Esophagus squamous epithelium (tissue), 5 donors: Measurements from ENCODE around the gene ATP6V0A4. TPM values are rescaled to one million over a fixed set of nuclear protein-coding genes. Genes with fewer than 3 reads are reported as not detected.
"Not testable (repeated sequence)": the region's sequence is repeated elsewhere in the genome, so short reads cannot be mapped to it uniquely, and the experiment has no call there.

ENCODE experiments used
- DNase-seq: peaks from one replicate; lab custom pipeline; 2025; lab: John Stamatoyannopoulos, UW
- H3K27ac ChIP-seq, 4 donors: fragments of 200-600 bp; sonication (generic); one replicate each; pipeline ENCODE4 v1.5.1; 2016 to 2019; ENCODE audit warnings: mild to moderate bottlenecking in 1 of 4
- H3K27me3 ChIP-seq, 4 donors: fragments of 200-600 bp; sonication (generic); 1 replicate in 3 of 4; 2 replicates in 1 of 4; pipeline versions ENCODE4 v1.5.1 to v1.6.0; 2017 to 2021; ENCODE audit warnings: antibody characterized with exemption in 1 of 4
- H3K36me3 ChIP-seq, 3 donors: fragments of 200-600 bp; sonication (generic); one replicate each; pipeline ENCODE4 v1.5.1; 2016 to 2019
- H3K4me1 ChIP-seq, 3 donors: fragments of 200-600 bp; sonication (generic); one replicate each; pipeline ENCODE4 v1.5.1; 2017 to 2019
- H3K4me3 ChIP-seq, 4 donors: fragments of 200-600 bp; sonication (generic); 1 replicate in 3 of 4; 2 replicates in 1 of 4; pipeline ENCODE4 v1.5.1; 2016 to 2019; ENCODE audit warnings: mild to moderate bottlenecking in 2 of 4, moderate library complexity in 1 of 4
- H3K9me3 ChIP-seq, 3 donors: fragments of 200-600 bp; sonication (generic); one replicate each; pipeline ENCODE4 v1.5.1; 2016 to 2019
- POLR2A ChIP-seq, 4 donors: fragments of 450-650 bp; IDR thresholded peaks; one replicate each; pipeline ENCODE4 v1.6.1; 2017; ENCODE audit warnings: antibody characterized with exemption in 4 of 4, mild to moderate bottlenecking in 4 of 4, moderate library complexity in 3 of 4
- WGBS, 2 donors: methylation state at CpG; one replicate each; pipeline ENCODE4 v1.1.5; 2018; 5-methylcytosine and 5-hydroxymethylcytosine counted together
- intact Hi-C: fragments of 100-400 bp; cut with DNase I; formaldehyde crosslinking; loops from one replicate; pipeline ENCODE4 v1.15.0; 2022
- total RNA-seq, 4 donors: library from RNA; depleted of rRNA; stranded (reverse); fragments of >200 nt; gene quantifications; one replicate each; pipeline ENCODE4 v1.1.0, GENCODE V29; 2016
- TF ChIP-seq, protein P1 (sequence below), 6 experiments: fragments of 450-650 bp in 4 of 6; fragments of 200-600 bp in 2 of 6; sonication (generic) in 2 of 6; IDR thresholded peaks; one replicate each; pipeline ENCODE4 v1.5.1; 2016 to 2019; ENCODE audit warnings: antibody characterized with exemption in 6 of 6, mild to moderate bottlenecking in 4 of 6, moderate library complexity in 4 of 6
- donor health status: DM: yes; HTN: yes; CAD: no.

ATP6V0A4 gene
- total RNA-seq, 4 donors from 2014 or later = 0.95 to 11.7 (median 5.6) TPM

DNA sequence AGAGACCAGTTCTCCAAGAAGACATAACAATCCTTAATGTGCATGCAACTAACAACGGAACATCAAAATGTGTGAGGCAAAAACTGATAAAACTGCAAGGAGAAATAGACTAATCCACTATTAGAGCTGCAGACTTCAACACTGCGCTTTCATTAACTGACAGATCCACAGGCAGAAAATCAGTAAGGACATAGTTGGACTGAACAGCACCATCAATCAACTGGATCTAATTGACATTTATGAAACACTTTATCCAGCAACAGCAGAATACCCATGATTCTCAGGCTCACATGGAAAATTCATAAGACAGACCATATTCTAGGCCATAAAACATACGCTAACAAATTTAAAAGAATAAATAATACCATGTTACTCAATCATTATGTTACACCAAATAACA lies 21.6 kb upstream of the ATP6V0A4 start:
- 64 to 73% methylated on average over 3 of the region's 3 CpGs for WGBS, 2 donors
- intact Hi-C loops = no loop called here
- Histone ChIP-seq H3K9me3 (no peaks in the 10 kb centered on the region), H3K27ac (no peak overlapping the region), H3K4me3 (no peak overlapping the region), H3K4me1 (no peaks in the 10 kb centered on the region), H3K36me3 (no peaks in the 10 kb centered on the region), H3K27me3 (no peaks in the 10 kb centered on the region)
- TF ChIP-seq, protein P1, sequence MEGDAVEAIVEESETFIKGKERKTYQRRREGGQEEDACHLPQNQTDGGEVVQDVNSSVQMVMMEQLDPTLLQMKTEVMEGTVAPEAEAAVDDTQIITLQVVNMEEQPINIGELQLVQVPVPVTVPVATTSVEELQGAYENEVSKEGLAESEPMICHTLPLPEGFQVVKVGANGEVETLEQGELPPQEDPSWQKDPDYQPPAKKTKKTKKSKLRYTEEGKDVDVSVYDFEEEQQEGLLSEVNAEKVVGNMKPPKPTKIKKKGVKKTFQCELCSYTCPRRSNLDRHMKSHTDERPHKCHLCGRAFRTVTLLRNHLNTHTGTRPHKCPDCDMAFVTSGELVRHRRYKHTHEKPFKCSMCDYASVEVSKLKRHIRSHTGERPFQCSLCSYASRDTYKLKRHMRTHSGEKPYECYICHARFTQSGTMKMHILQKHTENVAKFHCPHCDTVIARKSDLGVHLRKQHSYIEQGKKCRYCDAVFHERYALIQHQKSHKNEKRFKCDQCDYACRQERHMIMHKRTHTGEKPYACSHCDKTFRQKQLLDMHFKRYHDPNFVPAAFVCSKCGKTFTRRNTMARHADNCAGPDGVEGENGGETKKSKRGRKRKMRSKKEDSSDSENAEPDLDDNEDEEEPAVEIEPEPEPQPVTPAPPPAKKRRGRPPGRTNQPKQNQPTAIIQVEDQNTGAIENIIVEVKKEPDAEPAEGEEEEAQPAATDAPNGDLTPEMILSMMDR (IDR thresholded peaks at IDR 0.05) = no peak
- TF ChIP-seq POLR2A (IDR thresholded peaks at IDR 0.05) = no peak
- no peak for DNase-seq

DNA sequence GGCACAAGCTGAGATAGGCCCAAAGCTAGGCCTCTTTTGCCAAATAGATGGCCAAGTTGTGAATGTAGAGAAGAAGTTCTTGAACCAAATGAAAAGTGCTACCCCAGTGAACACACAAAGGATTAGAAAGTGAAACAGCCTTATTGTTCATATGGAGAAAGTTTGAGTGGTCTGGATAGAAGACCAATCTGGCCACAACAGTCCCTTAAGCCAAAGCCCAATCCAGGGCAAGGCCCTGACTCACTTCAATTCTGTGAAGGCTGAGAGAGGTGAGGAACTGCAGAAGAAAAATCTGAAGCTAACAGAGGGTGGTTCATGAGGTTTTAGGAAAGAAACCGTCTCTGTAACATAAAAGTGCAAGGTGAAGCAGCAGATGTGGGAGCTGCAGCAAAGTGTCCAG lies 18.7 kb upstream of the ATP6V0A4 start:
- Histone ChIP-seq H3K27ac (no peak overlapping the region), H3K4me1 (no peaks in the 10 kb centered on the region), H3K27me3 (no peaks in the 10 kb centered on the region), H3K9me3 (no peaks in the 10 kb centered on the region), H3K4me3 (no peak overlapping the region), H3K36me3 (no peaks in the 10 kb centered on the region)
- DNase-seq = no peak
- no peak for TF ChIP-seq POLR2A (IDR thresholded peaks at IDR 0.05)
- TF ChIP-seq, protein P1 (IDR thresholded peaks at IDR 0.05) = no peak
- intact Hi-C loops = no loop called here
- WGBS, 2 donors = 79 to 82% methylated on average over 1 of the region's 1 CpG

DNA sequence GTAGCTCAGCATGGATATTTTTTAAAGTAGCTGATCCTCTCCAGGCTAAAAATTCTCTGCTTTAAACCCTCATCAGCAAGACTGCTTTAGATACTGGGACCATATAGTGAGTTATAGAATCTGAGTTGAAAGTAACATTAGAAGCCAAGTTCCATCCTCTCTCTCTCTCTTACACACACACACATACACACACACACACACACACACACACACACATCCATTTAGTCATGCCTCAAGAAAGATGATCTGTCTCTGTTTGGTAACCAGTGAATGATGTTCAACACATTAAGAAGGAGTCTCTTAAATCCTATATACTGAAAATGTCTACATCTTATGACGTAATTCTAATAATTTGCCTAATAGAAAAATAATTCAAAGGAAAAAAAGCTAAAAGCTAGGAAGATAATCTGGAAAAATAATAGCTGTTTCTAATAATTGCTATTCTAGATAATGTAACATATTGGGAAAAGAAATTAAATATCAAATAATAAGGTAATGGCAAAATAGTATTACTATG lies 16.9 kb upstream of the ATP6V0A4 start:
- Histone ChIP-seq H3K9me3 (no peaks in the 10 kb centered on the region), H3K36me3 (no peaks in the 10 kb centered on the region), H3K27me3 (no peaks in the 10 kb centered on the region), H3K4me3 (no peak overlapping the region), H3K27ac (no peak overlapping the region), H3K4me1 (no peaks in the 10 kb centered on the region)
- intact Hi-C loops = no loop called here
- no peak for DNase-seq
- WGBS, 2 donors = 68 to 77% methylated on average over 1 of the region's 1 CpG
- TF ChIP-seq POLR2A (IDR thresholded peaks at IDR 0.05) = no peak
- TF ChIP-seq, protein P1 (IDR thresholded peaks at IDR 0.05) = no peak

DNA sequence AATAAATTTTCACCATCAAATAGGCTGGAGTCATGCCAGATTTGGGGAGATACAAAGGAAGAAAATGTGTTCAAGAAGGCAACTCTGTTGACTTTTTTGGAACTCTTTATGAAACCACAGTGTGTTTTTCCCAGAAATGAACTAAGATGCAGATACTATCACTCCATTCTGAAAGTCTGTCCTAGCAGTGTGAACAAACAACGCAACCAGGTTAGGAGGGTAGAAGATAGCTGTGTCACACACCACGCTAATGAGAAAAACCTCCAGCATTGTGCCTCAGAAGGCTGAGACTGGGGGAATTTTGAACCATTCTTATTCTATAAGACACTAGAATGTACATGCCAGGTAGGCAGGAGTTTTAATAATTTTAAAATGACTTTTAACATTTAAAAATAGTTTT lies 15.9 kb upstream of the ATP6V0A4 start:
- no peak for DNase-seq
- no peak overlapping the region for H3K27ac ChIP-seq
- TF ChIP-seq, protein P1 (IDR thresholded peaks at IDR 0.05) = no peak
- no peak for TF ChIP-seq POLR2A (IDR thresholded peaks at IDR 0.05)
- H3K36me3 ChIP-seq = no peaks in the 10 kb centered on the region
- intact Hi-C loops = no loop called here
- no peaks in the 10 kb centered on the region for H3K27me3 ChIP-seq
- H3K4me3 ChIP-seq = no peak overlapping the region
- H3K9me3 ChIP-seq = no peaks in the 10 kb centered on the region
- no peaks in the 10 kb centered on the region for H3K4me1 ChIP-seq
- 60 to 79% methylated on average over 2 of the region's 2 CpGs for WGBS, 2 donors

DNA sequence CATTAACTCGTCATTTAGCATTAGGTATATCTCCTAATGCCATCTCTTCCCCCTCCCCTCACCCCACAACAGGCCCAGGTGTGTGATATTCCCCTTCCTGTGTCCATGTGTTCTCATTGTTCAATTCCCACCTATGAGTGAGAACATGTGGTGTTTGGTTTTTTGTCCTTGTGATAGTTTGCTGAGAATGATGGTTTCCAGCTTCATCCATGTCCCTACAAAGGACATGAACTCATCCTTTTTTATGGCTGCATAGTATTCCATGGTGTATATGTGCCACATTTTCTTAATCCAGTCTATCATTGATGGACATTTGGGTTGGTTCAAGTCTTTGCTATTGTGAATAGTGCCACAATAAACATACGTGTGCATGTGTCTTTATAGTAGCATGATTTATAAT lies 13.3 kb upstream of the ATP6V0A4 start:
- H3K27me3 ChIP-seq, DNase-seq, H3K4me3 ChIP-seq, H3K4me1 ChIP-seq, H3K27ac ChIP-seq, H3K36me3 ChIP-seq, intact Hi-C loops, H3K9me3 ChIP-seq: not testable (repeated sequence)
- WGBS, 2 donors = 88 to 90% methylated on average over 1 to 2 of the region's 2 CpGs

DNA sequence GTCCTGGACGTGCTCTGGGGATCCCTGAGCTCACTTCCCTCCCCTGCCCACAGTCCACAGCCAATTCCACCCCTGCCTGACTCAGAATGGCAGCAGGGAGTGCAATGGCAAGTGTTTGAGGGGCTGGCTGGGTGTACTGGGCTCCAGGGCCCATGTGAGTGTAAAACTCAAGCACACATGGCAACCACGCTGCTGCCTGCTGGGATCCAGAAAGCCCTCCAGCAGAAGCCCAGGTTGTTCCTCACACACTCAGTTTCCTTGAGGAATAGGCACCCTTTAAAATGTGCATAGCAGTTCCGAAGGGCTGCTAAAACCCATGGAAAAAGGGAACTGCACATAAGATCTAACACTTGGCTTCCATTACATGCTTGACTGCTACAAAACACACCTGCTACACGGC lies 11.3 kb upstream of the ATP6V0A4 start:
- WGBS, 2 donors = 81 to 90% methylated on average over 4 of the region's 4 CpGs
- intact Hi-C loops = no loop called here
- no peak for TF ChIP-seq POLR2A (IDR thresholded peaks at IDR 0.05)
- TF ChIP-seq, protein P1 (IDR thresholded peaks at IDR 0.05) = no peak
- peaks cover 0 to 3% (median 0%) of the 10 kb centered on the region in 3 donors for H3K9me3 ChIP-seq
- no peak overlapping the region for H3K4me3 ChIP-seq
- no peaks in the 10 kb centered on the region for H3K4me1 ChIP-seq
- no peak for DNase-seq
- H3K27ac ChIP-seq = no peak overlapping the region
- no peaks in the 10 kb centered on the region for H3K27me3 ChIP-seq
- no peaks in the 10 kb centered on the region for H3K36me3 ChIP-seq
